ENCODE results near the gene APLN.

APLN gene

DNA sequence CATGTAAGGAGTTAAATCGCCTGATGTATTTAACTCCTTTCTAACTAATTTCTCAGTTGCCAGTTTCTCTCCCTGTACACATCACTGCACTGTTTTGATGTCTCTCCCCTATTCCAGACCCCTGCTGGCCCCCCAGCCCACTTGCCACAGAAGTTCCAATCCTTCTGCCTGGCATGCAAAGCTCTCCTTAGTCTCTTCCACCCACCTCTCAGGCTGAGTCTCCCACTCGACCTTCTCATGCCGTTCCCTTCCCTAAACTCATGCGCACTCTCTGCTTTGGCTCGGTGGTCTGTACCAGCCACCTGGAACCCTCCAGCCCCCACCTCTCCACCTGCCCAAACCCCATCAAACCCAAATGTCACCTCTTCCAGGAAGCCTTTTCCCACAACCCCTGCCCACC is 56.9 kb downstream of the APLN start:
- TF ChIP-seq, protein P1, sequence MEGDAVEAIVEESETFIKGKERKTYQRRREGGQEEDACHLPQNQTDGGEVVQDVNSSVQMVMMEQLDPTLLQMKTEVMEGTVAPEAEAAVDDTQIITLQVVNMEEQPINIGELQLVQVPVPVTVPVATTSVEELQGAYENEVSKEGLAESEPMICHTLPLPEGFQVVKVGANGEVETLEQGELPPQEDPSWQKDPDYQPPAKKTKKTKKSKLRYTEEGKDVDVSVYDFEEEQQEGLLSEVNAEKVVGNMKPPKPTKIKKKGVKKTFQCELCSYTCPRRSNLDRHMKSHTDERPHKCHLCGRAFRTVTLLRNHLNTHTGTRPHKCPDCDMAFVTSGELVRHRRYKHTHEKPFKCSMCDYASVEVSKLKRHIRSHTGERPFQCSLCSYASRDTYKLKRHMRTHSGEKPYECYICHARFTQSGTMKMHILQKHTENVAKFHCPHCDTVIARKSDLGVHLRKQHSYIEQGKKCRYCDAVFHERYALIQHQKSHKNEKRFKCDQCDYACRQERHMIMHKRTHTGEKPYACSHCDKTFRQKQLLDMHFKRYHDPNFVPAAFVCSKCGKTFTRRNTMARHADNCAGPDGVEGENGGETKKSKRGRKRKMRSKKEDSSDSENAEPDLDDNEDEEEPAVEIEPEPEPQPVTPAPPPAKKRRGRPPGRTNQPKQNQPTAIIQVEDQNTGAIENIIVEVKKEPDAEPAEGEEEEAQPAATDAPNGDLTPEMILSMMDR (IDR thresholded peaks at IDR 0.05; ENCODE audit: low read depth, low read length, missing control alignments): no peak
- H3K4me3 ChIP-seq (replicated peaks; ENCODE audit: low read depth, low read length): no peak overlapping the region
- no peak for DNase-seq (ENCODE audit: extremely low read depth, low read depth)

DNA sequence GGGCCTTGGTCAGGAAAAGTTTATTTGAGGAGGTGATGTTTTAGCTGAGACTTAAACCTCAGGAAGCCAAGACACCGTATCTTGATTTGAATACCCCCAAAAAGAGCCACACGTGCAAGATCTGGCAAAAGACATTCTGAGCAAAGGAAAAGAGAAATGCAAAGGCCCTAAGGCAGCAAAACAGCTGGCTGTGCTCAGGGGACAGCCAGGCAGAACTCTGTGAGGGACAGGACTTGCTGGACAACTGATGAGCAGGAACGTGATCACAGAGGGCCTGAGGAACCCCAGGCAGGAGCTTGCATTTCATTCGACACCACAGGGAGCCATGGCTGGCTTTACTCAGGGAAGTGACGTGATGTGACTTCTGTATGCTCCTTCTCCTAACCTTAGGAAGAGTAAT is 58.7 kb downstream of the APLN start:
- no peak overlapping the region for H3K4me3 ChIP-seq (replicated peaks; ENCODE audit: low read depth, low read length)
- TF ChIP-seq, protein P1 (IDR thresholded peaks at IDR 0.05; ENCODE audit: low read depth, low read length, missing control alignments): no peak

More for the DNA sequence above, 58.7 kb downstream of the APLN start:
- no peak for DNase-seq (ENCODE audit: extremely low read depth, low read depth)

Measured in HFF-Myc (cell line).